HepG2 (cell line): ENCODE results near the gene TMEM87B. TPM values are rescaled to one million over a fixed set of nuclear protein-coding genes. Genes with fewer than 3 reads are reported as not detected.

Experiments used
- ARNT ChIP-seq: fragments of 450-650 bp; IDR thresholded peaks from 2 replicates; pipeline ENCODE4 v1.6.1; 2017
- BORCS8-MEF2B ChIP-seq: sonication (generic); formaldehyde crosslinking; IDR thresholded peaks from 2 replicates; pipeline ENCODE4 v1.8.0; 2022; ENCODE audit warnings: mild to moderate bottlenecking, missing genetic modification reagents
- CC2D1A ChIP-seq: sonication (generic); formaldehyde crosslinking; IDR thresholded peaks from 2 replicates; pipeline ENCODE4 v1.8.1; 2023; ENCODE audit warnings: mild to moderate bottlenecking, missing genetic modification reagents
- FOXA1 ChIP-seq, 2 experiments: fragments of 450-650 bp in 1 of 2; sonication (generic) in 1 of 2; formaldehyde crosslinking in 1 of 2; IDR thresholded peaks; 2 replicates each; pipeline versions ENCODE4 v1.4.0 to v1.6.1; 2016 to 2020; ENCODE audit warnings: missing genetic modification reagents in 1 of 2
- GLI4 ChIP-seq: sonication (generic); formaldehyde crosslinking; IDR thresholded peaks from 2 replicates; pipeline ENCODE4 v1.5.1; 2020; ENCODE audit warnings: missing genetic modification reagents, mild to moderate bottlenecking, moderate library complexity, borderline replicate concordance
- HNRNPK ChIP-seq: fragments of 200-400 bp; formaldehyde crosslinking; IDR thresholded peaks from 2 replicates; pipeline ENCODE4 v1.6.1; 2018; ENCODE audit warnings: low read length, low read depth, moderate library complexity, mild to moderate bottlenecking; ENCODE audit not compliant: poor library complexity, severe bottlenecking
- HOXA5 ChIP-seq: sonication (generic); formaldehyde crosslinking; IDR thresholded peaks from 2 replicates; pipeline ENCODE4 v1.4.0; 2020; ENCODE audit warnings: missing genetic modification reagents
- KDM4B ChIP-seq: sonication (generic); formaldehyde crosslinking; IDR thresholded peaks from 2 replicates; pipeline ENCODE4 v1.4.0; 2020; ENCODE audit warnings: missing genetic modification reagents
- MED8 ChIP-seq: sonication (generic); formaldehyde crosslinking; IDR thresholded peaks from 2 replicates; pipeline ENCODE4 v1.8.1; 2023; ENCODE audit warnings: mild to moderate bottlenecking, missing genetic modification reagents; ENCODE audit not compliant: insufficient replicate concordance
- RORA ChIP-seq: sonication (generic); formaldehyde crosslinking; IDR thresholded peaks from 2 replicates; pipeline ENCODE4 v1.5.0; 2020; ENCODE audit warnings: mild to moderate bottlenecking, missing genetic modification reagents, moderate library complexity
- SMAD9 ChIP-seq: sonication (generic); formaldehyde crosslinking; IDR thresholded peaks from 2 replicates; pipeline ENCODE4 v1.5.1; 2020; ENCODE audit warnings: mild to moderate bottlenecking, missing genetic modification reagents
- TCF7 ChIP-seq: sonication (generic); IDR thresholded peaks from 2 replicates; pipeline ENCODE4 v1.6.1; 2016; ENCODE audit warnings: antibody characterized with exemption, low read depth
- TEF ChIP-seq: sonication (generic); formaldehyde crosslinking; IDR thresholded peaks from 2 replicates; pipeline ENCODE4 v1.5.0; 2020; ENCODE audit warnings: missing genetic modification reagents
- ZEB1 ChIP-seq: IDR thresholded peaks from 2 replicates; pipeline ENCODE4 v1.6.1; 2012; ENCODE audit warnings: mild to moderate bottlenecking, low read depth, inconsistent platforms; ENCODE audit not compliant: insufficient replicate concordance
- ZFY ChIP-seq: sonication (generic); formaldehyde crosslinking; IDR thresholded peaks from 2 replicates; pipeline ENCODE4 v1.4.0; 2020; ENCODE audit warnings: missing genetic modification reagents
- ZNF496 ChIP-seq: sonication (generic); formaldehyde crosslinking; IDR thresholded peaks from 2 replicates; pipeline ENCODE4 v1.8.1; 2023; ENCODE audit warnings: mild to moderate bottlenecking, moderate library complexity, missing genetic modification reagents; ENCODE audit not compliant: insufficient replicate concordance
- ZNF572 ChIP-seq: sonication (generic); formaldehyde crosslinking; IDR thresholded peaks from 2 replicates; pipeline ENCODE4 v1.5.1; 2020; ENCODE audit warnings: mild to moderate bottlenecking, missing genetic modification reagents
- ZNF678 ChIP-seq: sonication (generic); formaldehyde crosslinking; IDR thresholded peaks from 2 replicates; pipeline ENCODE4 v1.4.0; 2020; ENCODE audit warnings: mild to moderate bottlenecking, missing genetic modification reagents
- ZNF713 ChIP-seq: sonication (generic); formaldehyde crosslinking; IDR thresholded peaks from 2 replicates; pipeline ENCODE4 v1.4.0; 2020; ENCODE audit warnings: mild to moderate bottlenecking, missing genetic modification reagents
- ZNF773 ChIP-seq: sonication (generic); formaldehyde crosslinking; IDR thresholded peaks from 2 replicates; pipeline ENCODE4 v1.4.0; 2020; ENCODE audit warnings: missing genetic modification reagents, borderline replicate concordance
- ZNF777 ChIP-seq: sonication (generic); formaldehyde crosslinking; IDR thresholded peaks from 2 replicates; pipeline ENCODE4 v1.4.0; 2020; ENCODE audit warnings: missing genetic modification reagents
- ZNF800 ChIP-seq: sonication (generic); formaldehyde crosslinking; IDR thresholded peaks from 2 replicates; pipeline ENCODE4 v1.4.0; 2020; ENCODE audit warnings: missing genetic modification reagents
- polyA plus RNA-seq, 8 experiments: library from polyadenylated mRNA; depleted of rRNA in 3 of 8; stranded (reverse) in 7 of 8; unstranded in 1 of 8; fragments of >200 nt; fragmentation: Illumina TruSeq in 4 of 8; extraction: Trizol in 4 of 8; gene quantifications; 2 replicates each; pipeline versions ENCODE4 v1.2.1 to v1.2.3, GENCODE V29; 2011 to 2016; ENCODE audit warnings: low read depth in 4 of 8, missing spikeins in 1 of 8, mixed read lengths in 1 of 8; ENCODE audit not compliant: insufficient read depth in 1 of 8
- total RNA-seq, 5 experiments: library from RNA; depleted of rRNA; stranded (reverse); fragments of >200 nt; fragmentation: Illumina TruSeq; extraction: Trizol; gene quantifications; 2 replicates each; pipeline ENCODE4 v1.2.3, GENCODE V29; 2016; ENCODE audit warnings: low read depth in 1 of 5
- TF ChIP-seq, protein P1 (sequence below): sonication (generic); formaldehyde crosslinking; IDR thresholded peaks from 2 replicates; pipeline ENCODE4 v1.5.1; 2020; ENCODE audit warnings: mild to moderate bottlenecking, missing genetic modification reagents, moderate library complexity
- TF ChIP-seq, protein P2 (sequence below): sonication (generic); formaldehyde crosslinking; IDR thresholded peaks from 2 replicates; pipeline ENCODE4 v1.4.0; 2020; ENCODE audit warnings: missing genetic modification reagents

Gene TMEM87B
- total and polyA plus RNA-seq, 2 of the 13 experiments (the other 11 are each of a cell fraction or from before 2014, with no cell fraction given), result 15.1 to 16.2 TPM

DNA sequence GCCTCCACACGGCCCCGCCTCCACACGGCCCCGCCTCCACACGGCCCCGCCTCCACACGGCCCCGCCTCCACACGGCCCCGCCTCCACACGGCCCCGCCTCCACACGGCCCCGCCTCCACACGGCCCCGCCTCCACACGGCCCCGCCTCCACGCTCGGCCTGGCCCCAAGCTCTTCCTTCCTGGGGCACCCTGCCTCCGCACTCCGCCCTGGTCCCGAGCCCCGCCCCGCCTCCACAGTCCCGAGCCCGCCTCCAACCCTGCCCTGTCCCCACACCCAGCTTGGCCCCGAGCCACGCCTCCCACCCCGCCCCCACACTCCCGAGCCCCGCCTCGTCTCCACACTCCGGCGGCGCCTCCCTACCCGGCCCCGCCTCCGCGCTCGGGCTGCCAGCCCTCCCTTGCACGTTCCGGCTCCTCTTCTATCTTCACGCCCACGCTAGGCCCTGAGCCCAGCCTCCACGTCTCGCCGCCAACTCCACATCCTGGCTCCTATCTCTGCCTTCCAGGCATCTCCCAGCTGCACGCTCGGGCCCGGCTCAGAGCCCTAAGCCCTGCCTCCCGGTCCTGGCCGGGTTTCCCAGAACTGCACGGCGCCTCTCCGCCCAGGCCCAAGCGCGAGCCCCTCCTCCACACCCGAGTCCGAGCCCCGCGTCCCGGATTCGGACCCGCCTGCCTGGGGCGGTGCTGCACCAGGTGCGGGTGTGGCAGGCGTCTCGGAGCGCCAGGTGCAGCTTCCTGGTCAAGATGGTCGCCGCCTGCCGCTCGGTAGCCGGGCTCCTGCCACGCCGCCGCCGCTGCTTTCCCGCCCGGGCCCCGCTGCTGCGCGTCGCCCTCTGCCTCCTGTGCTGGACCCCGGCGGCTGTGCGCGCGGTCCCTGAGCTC, at the start of gene TMEM87B (continued):
- no peak for TF ChIP-seq KDM4B
- TF ChIP-seq, protein P1, sequence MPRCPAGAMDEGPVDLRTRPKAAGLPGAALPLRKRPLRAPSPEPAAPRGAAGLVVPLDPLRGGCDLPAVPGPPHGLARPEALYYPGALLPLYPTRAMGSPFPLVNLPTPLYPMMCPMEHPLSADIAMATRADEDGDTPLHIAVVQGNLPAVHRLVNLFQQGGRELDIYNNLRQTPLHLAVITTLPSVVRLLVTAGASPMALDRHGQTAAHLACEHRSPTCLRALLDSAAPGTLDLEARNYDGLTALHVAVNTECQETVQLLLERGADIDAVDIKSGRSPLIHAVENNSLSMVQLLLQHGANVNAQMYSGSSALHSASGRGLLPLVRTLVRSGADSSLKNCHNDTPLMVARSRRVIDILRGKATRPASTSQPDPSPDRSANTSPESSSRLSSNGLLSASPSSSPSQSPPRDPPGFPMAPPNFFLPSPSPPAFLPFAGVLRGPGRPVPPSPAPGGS (CRISPR knock-in tag), result peak; percentile 95
- peak; percentile 94 for TF ChIP-seq ZNF678 (CRISPR knock-in tag)
- peak; percentile 95 for TF ChIP-seq CC2D1A (CRISPR knock-in tag)
- peak; percentile 91 for TF ChIP-seq HOXA5
- no peak for TF ChIP-seq SMAD9 (CRISPR knock-in tag)
- TF ChIP-seq FOXA1 (IDR thresholded peaks at IDR 0.05), result no peak
- no peak; the same call in 1 of the 2 replicates for TF ChIP-seq FOXA1 (CRISPR knock-in tag; IDR thresholded peaks at IDR 0.05)
- TF ChIP-seq GLI4 (CRISPR knock-in tag), result peak; percentile 37; the same call in 1 of the 2 replicates
- TF ChIP-seq ZFY, result peak; percentile 93
- 0 out of 2 replicates have a peak, but pooled peaks have one; percentile 72 for TF ChIP-seq TEF (CRISPR knock-in tag)
- no peak; the same call in 1 of the 2 replicates for TF ChIP-seq ZNF713 (CRISPR knock-in tag)
- TF ChIP-seq, protein P2, sequence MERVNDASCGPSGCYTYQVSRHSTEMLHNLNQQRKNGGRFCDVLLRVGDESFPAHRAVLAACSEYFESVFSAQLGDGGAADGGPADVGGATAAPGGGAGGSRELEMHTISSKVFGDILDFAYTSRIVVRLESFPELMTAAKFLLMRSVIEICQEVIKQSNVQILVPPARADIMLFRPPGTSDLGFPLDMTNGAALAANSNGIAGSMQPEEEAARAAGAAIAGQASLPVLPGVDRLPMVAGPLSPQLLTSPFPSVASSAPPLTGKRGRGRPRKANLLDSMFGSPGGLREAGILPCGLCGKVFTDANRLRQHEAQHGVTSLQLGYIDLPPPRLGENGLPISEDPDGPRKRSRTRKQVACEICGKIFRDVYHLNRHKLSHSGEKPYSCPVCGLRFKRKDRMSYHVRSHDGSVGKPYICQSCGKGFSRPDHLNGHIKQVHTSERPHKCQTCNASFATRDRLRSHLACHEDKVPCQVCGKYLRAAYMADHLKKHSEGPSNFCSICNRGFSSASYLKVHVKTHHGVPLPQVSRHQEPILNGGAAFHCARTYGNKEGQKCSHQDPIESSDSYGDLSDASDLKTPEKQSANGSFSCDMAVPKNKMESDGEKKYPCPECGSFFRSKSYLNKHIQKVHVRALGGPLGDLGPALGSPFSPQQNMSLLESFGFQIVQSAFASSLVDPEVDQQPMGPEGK (CRISPR knock-in tag), result peak; percentile 6; the same call in 1 of the 2 replicates
- no peak for TF ChIP-seq RORA (CRISPR knock-in tag)
- TF ChIP-seq ZNF773 (CRISPR knock-in tag), result 0 out of 2 replicates have a peak, but pooled peaks have one; percentile 56
- peak; percentile 57 for TF ChIP-seq HNRNPK
- no peak for TF ChIP-seq TCF7
- TF ChIP-seq ZNF777, result peak; percentile 93
- 0 out of 2 replicates have a peak, but pooled peaks have one; percentile 82 for TF ChIP-seq ZNF572 (CRISPR knock-in tag)
- TF ChIP-seq BORCS8-MEF2B (CRISPR knock-in tag), result peak; percentile 70
- no peak for TF ChIP-seq MED8 (CRISPR knock-in tag)
- TF ChIP-seq ZNF800 (CRISPR knock-in tag), result peak; percentile 54
- peak; percentile 96 for TF ChIP-seq ZEB1
- no peak for TF ChIP-seq ZNF496 (CRISPR knock-in tag)
- no peak for TF ChIP-seq ARNT
